ENCODE results near the gene LYRM2.

The LYRM2 gene

DNA sequence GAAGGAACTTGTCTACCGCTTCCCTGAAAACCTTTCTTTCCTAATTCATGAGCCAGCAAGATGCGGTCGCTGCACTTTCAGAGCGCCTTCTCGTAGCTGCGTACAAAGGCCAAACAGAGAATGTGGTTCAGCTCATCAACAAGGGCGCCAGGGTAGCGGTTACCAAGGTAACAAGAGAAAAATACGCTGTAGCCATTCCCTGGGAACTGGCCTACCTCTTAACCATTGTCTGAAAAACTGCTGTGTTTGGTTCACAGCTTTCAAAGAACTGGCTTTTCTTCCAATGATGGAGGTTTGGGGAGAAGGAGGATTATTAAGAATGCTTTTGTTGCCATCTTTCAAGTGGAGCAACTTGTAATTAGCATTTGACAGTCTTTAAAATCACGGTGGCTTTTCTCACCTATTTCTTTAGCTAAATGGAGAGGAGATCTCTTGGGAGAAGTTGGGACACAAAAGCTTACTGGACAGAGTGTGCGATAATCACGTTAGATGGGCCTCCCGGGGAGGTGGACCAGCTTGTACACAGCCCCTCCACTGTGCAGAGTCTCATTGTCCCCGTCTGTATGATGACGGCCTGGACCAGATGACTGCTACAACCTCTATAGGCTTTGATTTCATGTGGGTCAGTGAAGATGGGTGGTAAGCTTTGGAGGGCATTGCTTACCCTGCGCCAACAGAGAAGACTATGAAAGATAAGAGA lies 71.5 kb downstream of the LYRM2 start:
- intact Hi-C loops (cut with DNase I) = no loop called here

DNA sequence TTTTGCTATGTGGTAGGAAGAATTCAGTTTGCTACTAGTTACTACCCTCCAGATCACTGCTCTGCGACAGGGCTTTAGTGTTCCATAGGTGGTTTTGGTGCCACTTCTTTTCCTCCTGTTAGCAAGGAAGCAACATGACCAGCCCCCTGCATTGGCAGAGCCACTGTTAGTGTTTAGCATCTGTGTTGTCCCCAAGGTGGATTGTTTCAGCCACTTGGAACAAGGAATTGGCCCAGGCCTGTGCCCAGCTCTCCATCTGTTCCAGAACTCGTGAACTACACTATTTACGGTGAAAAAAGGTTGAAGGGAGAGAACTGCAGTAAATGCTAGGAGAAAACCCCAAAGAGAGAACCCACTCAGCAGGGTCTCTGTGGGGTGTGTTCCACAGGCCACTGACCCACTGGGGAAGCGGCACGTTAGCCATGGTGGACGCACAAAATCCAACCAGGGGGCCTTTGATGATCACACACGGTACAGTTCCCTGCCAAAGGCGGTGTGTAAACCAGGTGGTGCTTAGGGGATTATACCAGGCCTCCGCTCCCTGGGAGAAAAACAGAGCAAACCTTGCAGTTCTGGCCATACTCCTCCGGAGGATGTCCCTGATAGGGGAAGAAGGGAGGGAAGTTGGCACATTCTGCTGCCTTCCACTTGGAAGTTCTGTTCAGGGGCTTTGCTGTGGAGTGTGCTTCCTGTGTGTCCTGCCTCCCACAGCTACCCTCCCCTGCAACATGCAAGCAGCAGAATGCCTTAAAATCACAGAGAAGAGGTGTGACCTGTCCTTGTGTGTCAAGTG lies 72.3 kb downstream of the LYRM2 start:
- DNase-seq = peak in 2 of 42 donors; percentile 10 to 19
- intact Hi-C loops (cut with DNase I) = no loop called here

More for the DNA sequence above, 71.5 kb downstream of the LYRM2 start:
- DNase-seq = peak in 12 of 42 donors; percentile 7 to 53 (median 22)

DNA sequence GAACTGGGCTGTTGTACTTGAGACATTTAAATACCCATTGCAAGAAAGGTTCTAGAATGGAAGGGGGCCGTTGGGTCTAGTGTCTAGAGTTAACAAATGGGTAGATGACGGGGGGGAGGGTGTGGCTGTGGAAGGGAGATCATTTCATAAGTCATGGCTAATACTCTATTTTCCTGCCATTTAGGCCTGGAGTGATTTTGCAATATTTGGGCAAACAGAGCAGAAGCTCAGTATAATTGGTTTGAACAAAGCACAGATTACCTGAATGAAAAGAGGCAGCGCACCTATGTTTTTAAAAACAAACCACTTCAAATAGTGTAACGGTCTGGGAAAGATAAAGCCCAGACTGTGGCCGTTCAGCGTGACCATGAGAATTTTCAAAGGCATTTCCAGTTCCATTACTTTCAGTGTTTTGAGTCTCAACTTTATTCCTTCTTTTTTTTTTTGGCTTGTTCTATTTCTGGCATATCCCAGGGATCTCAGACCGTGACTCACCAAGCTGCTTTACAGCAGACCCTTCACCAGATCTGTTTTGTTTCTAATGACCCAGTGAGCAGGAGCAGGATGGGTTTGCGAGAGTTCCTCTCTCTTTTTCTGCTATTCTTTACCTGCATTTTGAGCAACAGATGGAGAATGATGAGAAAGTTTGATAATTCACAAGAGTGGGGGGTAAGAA lies 73.7 kb downstream of the LYRM2 start:
- intact Hi-C loops (cut with DNase I) = no loop called here
- DNase-seq = peak in 1 of 42 donors; percentile 44

DNA sequence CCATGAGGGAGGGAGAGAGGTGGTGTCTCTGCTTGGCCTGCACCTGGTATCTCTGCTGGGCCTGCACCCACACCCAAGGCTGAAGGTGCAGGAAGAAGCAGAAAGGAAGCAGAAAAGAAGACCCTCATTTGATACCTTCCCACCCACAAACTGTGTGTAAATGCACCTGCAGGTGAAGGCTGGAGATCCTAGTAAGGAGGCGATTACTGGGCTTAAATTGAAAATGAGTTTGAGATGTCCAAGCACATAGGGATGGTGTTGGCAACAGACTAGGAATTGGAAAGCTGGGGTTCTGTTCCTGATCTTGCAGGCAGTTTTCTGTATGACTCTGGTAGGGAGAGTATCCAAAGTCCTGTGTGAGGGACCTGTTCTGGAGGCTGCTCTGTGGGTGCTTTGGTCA lies 74.7 kb downstream of the LYRM2 start:
- intact Hi-C loops (cut with DNase I) = no loop called here
- DNase-seq = no peak

DNA sequence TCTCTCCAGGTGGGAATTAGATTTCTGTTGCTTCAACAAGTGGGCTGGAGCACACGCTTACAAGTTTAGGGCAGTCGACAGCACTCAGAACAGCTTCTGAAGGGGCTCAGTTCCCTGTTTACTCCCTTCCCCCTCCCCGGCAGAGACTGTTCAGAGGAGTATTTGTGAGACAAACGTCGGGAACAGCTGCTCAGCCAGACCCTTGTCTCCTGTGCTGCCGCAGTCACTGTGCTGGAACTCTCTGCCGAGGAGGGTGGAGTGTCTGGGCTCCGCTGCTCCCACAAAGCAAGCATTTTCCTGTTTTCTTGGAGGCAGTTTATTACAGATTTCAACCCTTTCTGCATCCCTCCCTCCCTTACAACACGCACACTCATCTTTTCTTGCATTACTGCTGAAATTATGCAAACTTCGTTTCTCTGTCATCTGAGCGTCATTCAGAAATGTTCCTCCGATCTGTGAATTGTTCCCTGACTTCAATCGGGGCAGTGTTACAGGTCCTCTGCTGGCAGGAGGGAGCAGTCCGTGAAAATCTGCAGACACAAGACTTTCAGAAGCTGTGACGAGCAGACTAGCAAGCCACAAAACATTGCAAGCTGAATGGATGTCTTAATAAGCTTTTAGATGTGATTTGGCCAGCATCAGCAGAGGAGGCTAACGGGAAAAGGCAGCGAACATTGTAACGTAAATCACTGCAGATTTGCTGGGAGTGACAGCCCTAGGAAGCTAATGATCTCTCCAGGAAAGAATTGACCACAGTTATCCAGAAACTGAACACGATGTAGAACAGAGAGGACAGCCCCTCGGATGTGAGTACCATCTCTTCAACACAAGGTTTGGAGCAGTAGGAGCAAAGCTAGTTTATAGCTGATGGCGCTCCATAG lies 76.2 kb downstream of the LYRM2 start:
- peak in 41 of 42 donors; percentile 15 to 75 (median 46) for DNase-seq
- intact Hi-C loops (cut with DNase I) = no loop called here

DNA sequence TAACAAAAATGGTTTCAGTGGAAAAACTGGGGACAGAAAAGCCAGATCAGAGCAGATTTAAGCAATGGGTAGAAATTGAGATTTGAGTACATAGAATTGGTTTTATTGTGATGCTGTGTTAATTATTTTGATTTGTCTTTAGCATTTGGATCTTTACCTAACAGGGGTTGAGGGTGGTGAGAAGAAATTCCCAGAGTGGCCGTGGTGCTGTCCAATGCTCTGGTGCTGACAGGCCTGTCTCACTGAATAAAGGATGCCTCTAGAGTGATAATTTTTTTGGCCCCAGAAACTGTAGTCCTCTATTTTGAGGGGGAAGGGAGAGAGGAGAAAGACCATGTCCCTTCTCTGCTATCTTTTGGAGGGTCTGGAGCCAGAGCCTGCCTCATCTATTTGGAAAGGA lies 79.1 kb downstream of the LYRM2 start:
- no peak for DNase-seq
- intact Hi-C loops (cut with DNase I) = no loop called here

DNA sequence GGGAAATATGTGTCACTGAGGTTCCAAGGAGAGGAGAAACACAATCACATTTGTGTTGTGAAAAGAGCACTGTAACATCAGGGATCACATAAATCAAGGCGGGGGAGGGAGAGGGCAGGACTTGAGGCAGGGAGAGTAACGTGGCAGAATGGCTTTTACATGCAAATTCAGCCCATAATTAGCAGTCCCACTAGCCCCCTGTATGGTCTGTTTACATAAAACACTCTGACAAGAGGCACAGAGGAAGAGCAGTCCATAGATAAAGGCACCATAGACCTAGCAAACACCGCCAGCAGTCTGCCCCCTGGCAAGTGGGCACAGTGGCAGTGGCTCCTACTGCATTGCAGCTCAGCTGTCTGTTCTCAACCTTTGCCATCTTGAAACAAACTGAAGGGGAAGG lies 82.7 kb downstream of the LYRM2 start:
- intact Hi-C loops (cut with DNase I) = no loop called here
- no peak for DNase-seq

DNA sequence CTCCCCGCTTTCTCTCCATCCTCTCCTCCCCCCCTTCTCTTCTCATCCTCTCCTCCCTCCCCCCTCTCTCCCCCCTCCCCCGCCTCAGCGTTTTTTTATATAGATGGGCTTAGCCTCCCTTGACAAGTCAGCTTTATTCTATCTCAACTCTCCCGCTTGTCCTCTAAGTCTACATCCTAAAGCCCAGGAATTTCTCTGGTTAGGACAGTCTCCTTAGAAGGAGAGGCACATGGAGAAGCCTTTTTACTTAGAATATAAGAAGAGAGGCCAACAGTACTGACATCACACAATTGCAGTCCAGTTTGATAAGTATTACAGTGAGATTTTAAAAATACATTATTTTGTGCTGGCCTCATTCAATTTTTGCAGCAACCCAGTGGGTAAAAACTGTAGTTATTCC lies 83.5 kb downstream of the LYRM2 start:
- intact Hi-C loops (cut with DNase I) = no loop called here
- no peak for DNase-seq

DNA sequence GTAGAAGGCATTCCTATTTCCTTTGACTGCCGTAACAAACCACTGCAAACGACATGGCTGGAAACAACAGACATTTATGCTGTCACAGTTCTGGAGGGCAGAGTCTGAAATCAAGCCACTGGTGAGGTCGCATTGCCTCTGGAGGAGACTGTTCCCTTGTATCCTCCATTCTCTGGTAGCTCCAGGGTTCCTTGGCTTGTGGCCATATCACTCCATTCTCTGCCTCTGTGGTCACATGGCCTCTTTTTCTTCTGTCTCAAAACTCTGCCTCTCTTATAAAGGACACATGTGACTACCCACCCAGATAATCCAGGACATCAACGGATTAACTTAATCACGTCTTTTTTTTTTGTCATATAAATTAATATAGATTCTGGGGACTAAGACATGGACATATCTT lies 84.4 kb downstream of the LYRM2 start:
- intact Hi-C loops (cut with DNase I) = no loop called here
- DNase-seq = no peak

DNA sequence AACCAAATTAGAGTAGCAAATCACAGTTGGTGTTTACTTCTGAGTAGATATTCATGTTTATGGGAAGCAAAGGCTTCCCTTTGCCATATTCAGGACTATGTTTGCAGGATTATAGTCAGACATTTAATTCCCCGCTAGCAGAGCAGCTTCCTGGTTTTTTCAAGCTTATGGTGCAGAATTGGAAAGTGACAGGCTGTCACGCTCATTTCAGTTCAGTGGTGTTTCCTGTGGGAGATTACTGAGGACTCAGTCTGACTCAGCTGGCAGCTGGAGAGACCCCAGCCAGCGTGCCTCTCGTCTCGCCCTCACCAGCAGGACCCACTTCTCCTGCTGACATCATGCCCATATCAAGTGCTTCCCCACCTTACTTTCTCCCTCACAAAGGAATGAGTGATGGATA lies 85.1 kb downstream of the LYRM2 start:
- intact Hi-C loops (cut with DNase I) = no loop called here
- no peak for DNase-seq

DNA sequence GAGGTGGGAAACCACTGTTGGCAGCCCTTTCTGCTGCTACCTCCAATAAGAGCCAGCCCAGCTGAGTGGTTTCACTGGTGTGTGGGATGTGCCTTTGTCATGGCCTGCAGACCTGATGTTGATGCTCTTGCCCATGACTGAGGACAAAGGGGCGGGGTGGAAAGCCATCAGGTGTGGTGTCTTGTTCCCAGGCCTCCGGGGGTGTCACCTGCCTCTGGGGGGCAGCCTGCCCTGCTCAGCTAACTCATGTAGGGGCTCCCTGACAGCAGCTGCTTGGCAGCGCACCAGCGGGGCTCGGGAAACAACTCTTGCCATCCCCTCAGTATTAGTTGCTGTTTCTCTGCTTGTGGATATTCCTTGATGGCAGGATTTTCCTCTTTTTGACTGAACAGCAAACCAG lies 91.3 kb downstream of the LYRM2 start:
- intact Hi-C loops (cut with DNase I) = no loop called here

DNA sequence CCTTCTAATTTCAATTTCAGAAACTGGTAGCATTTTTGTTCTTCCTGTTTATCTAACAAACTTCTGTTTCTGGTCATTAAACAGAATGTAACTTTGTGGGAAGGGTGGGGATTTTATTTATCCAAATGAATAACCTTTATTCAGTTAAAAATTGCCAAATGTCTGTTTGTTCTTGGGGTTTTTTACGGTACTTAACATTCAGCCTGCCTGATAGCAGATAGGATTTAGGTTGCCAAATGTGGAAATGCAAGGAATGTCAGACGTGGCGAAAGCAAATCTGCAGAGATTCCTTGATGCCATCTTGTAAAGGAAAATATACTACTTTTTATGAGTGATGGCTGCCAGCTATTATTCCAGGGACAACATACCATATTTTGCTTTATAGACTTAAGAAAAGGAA lies 95.7 kb downstream of the LYRM2 start:
- intact Hi-C loops (cut with DNase I) = no loop called here
- no peak for DNase-seq

More for the DNA sequence above, 91.3 kb downstream of the LYRM2 start:
- no peak for DNase-seq

DNA sequence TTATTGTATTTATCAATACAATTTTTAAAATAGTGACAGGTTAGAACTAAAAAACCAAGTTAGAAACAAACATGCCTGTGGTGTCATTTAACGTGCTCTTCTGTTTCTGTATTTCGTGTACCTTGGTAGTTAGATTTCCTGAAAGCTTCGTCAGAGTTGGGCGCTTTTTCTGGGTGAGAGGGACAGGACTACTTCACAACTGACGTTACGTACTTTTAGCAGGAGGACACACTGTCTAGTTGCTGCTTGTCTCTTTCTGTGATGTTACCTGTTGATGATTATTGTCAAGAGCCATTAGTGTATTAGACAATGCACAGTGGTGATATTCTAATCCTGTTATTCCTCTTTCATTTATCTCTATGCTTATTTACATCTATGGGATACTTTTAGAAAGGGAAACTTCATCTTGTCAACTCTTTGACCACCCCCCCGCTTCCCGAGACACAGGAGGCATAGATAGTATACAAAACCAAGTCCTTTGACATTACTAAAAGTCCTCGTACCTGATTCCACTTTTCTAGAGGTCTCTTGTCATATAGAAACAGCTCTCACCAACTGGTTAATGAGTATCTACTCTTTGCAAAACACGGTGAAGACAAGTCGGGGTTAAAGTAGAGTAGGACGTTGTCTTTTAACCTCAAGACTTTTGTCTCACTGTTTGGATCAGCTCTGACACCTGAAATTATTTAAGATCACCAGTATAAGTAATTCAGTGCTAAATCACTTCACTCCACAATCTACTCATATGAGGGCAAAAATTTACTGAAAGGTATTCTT lies 96.3 kb downstream of the LYRM2 start:
- no peak for DNase-seq
- intact Hi-C loops (cut with DNase I) = no loop called here

DNA sequence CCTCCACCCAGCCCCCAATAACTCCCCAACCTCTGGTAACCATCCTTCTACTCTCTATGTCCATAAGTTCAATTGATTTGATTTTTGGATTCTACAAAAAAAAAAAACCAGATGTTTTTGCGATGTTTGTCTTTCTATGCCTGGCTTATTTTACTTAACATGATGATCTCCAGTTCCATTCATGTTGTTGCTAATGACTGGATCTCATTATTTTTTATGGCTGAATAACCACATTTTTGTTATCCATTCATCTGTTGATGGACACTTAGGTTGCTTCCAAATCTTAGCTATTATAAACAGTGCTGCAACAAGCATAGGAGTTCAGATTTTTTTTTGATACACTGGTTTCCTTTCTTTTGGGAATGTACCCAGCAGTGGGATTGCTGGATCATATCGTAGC lies 98.8 kb downstream of the LYRM2 start:
- intact Hi-C loops (cut with DNase I) = no loop called here
- DNase-seq = no peak

DNA sequence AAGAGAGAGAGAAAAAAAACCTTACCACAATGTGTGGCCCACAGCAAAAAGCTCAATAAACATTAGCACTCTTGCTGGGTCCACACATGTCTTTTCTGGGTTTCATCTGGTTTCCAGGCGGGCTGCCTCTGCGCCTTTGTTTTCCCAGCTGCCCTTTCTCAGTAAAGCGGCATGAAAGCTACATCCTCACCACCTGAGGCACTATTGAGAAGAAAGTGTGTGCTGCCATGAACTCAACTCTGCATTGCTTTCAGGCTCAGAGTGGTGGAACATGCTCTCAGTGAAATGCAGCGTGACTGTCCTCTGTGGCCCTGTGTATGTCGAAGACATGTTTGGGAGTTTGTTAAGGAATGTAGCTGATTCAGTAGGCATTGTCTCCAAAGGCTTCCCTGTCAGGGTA lies 102.3 kb downstream of the LYRM2 start:
- intact Hi-C loops (cut with DNase I) = no loop called here
- DNase-seq = no peak

DNA sequence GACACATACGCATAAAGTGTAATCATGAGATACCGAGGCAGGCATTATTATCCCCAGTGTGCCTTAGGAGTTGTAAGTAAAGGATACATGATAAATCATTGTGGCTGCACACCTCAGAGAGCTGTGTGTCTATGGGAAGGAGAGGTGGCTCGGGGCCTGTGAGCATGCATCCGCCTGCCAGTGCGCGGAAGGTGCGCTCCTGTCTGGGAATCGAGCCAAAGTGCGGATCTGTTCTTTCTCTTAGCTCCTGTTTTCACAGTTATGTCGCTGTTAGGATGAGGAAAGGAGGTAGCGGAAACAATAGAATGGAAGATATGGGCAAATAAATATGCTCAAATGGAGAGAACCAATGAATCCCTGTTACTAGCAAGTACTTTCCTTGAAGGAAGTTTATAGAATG lies 107.6 kb downstream of the LYRM2 start:
- intact Hi-C loops (cut with DNase I) = no loop called here
- no peak for DNase-seq

DNA sequence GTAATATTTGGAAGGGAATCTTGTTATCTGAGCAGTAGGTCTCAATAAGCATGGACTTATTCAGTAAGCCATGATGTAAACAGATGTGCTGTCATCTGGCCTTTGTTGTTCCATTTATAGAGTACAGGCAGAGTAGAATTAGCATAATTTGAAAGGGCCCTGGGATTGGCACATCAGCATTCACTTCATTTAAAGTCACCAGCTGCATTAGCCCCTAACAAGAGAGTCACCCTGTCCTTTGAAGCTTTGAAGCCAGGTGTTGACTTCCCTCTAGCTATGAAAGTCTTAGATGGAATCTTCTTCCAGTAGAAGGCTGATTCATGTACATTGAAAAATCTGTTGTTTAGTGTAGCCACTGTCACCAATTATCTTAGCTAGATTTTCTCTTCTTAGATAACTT lies 109.7 kb downstream of the LYRM2 start:
- intact Hi-C loops (cut with DNase I) = no loop called here

DNA sequence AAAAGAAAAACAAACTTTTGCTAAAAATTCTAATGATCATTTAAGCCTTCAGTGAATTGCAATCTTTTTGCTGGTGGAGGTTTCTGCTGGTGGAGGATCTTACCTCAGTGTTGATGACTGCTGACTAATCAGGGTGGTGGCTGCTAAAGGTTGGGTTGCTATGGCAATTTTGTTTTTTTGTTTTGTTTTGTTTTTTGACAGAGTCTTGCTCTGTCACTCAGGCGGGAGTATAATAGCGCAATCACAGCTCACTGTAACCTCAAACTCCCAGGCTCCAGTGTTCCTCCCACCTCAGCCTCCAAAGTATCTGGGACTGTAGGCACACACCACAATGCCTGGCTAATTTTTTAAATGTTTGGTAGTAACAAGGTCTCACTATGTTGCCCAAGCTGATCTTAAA lies 110.9 kb downstream of the LYRM2 start:
- no peak for DNase-seq
- intact Hi-C loops (cut with DNase I) = no loop called here

More for the DNA sequence above, 109.7 kb downstream of the LYRM2 start:
- DNase-seq = no peak

DNA sequence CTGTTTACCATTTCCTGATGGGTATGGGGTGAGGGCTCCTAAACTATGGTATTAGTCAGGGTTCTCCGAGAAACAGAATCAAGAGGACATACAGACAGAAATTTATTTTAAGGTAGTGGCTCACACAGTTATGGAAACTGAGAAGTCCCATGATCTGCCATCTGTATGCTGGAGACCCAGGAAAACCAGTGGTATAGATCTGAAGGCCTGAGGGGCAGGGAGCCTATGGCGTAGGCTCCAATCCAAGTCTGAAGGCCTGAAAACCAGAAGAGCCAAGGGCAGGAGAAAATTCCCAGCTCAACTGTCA lies 112.0 kb downstream of the LYRM2 start:
- DNase-seq = no peak
- intact Hi-C loops (cut with DNase I) = no loop called here

Measured in head of caudate nucleus (tissue), 42 donors.